ENCODE results near the gene MACC1. TPM values are rescaled to one million over a fixed set of nuclear protein-coding genes. Genes with fewer than 3 reads are reported as not detected.
A peak's percentile ranks its signal among the peaks of the same experiment; 100 is the strongest.

Gene MACC1
- total RNA-seq, 1 experiment from 2014 or later, result 190 TPM

DNA sequence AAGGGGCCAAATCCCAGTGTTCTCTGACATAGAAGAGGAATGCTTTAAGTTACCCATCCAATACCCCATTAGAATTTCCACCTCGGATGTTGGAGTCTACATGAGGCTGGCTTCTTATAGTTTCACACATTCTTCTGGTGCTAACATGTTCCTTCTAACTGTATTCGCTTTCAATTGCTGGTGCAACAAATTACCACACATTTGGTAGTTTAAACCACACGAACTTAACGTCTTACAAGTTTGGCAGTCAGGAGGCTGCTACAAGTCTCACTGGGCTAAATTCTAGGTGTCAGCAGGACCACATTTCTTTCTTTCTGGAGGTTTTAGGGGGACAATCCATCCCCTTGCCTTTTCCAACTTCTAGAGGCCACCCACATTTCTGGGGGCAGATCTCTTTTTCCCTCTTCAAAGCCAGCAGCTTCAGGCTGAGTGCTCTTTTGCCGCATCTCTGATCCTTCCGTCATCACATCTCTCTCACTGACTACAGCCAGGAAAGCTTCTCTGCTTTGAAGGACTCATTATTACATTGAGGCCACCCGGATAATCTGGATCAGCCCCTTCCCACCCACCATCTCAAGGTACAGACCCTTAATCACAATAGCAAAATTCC, 5.1 kb upstream of the MACC1 start:
- no peak overlapping the region for H3K4me3 Mint-ChIP-seq (ENCODE audit: low read depth, unreplicated experiment)
- TF ChIP-seq, protein P1, sequence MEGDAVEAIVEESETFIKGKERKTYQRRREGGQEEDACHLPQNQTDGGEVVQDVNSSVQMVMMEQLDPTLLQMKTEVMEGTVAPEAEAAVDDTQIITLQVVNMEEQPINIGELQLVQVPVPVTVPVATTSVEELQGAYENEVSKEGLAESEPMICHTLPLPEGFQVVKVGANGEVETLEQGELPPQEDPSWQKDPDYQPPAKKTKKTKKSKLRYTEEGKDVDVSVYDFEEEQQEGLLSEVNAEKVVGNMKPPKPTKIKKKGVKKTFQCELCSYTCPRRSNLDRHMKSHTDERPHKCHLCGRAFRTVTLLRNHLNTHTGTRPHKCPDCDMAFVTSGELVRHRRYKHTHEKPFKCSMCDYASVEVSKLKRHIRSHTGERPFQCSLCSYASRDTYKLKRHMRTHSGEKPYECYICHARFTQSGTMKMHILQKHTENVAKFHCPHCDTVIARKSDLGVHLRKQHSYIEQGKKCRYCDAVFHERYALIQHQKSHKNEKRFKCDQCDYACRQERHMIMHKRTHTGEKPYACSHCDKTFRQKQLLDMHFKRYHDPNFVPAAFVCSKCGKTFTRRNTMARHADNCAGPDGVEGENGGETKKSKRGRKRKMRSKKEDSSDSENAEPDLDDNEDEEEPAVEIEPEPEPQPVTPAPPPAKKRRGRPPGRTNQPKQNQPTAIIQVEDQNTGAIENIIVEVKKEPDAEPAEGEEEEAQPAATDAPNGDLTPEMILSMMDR (IDR thresholded peaks at IDR 0.05; ENCODE audit: unreplicated experiment), result no peak
- CTCF ChIA-PET, result interaction anchor here (0.6 to 1.3 kb wide), 2 partner anchors 89 to 430 kb away, joined by 3 read pairs; no protein-coding TSS in a partner anchor
- H3K27ac Mint-ChIP-seq (ENCODE audit: unreplicated experiment), result peak overlapping the region; percentile 68
- peaks cover 19% of the 10 kb centered on the region for H3K36me3 Mint-ChIP-seq (ENCODE audit: insufficient read depth, unreplicated experiment)
- intact Hi-C loops (cut with micrococcal nuclease; ENCODE audit: unreplicated experiment), result no loop called here
- peaks cover 74% of the 10 kb centered on the region for H3K4me1 Mint-ChIP-seq (ENCODE audit: low read depth, unreplicated experiment)
- no peak for DNase-seq
- H3K9me3 Mint-ChIP-seq (ENCODE audit: low read depth, unreplicated experiment), result peaks cover 5% of the 10 kb centered on the region
- BruUV-seq (replicated peaks), result no TSS peak
- H3K27me3 Mint-ChIP-seq (ENCODE audit: unreplicated experiment), result no peaks in the 10 kb centered on the region

DNA sequence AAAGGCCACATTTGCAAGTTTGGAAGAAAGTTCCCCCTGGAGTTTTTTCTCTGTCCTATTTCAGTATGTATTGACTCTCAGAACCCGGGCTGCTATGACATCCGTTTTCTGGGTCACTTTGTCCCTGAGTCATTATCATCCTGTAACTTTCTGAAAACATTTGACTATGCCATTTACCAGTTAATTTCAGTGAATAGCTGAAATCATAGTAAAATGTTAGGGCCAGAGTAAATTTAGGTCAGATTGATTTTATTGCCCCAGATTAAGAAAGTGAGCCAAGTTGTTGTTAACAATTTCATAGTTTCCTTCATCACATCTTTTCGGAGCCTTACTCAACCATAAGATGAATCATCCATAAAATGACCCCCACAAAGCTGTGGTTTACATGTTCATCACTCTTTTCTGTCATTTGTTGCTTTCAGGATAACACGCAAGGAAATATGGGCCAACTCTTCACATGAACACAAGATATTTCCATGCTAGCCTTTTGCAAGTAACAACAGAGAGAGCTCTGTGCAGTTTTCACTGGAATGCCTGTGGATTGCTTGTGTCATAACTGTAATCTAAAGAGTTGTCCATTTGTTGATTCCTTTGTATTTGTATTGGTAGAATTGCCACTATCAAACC, 3.9 kb upstream of the MACC1 start:
- Mint-ChIP-seq H3K4me3 (ENCODE audit: low read depth, unreplicated experiment) (peak overlapping the region; percentile 73), H3K36me3 (ENCODE audit: insufficient read depth, unreplicated experiment) (peaks cover 32% of the 10 kb centered on the region), H3K4me1 (ENCODE audit: low read depth, unreplicated experiment) (peaks cover 69% of the 10 kb centered on the region), H3K9me3 (ENCODE audit: low read depth, unreplicated experiment) (peaks cover 4% of the 10 kb centered on the region), H3K27me3 (ENCODE audit: unreplicated experiment) (no peaks in the 10 kb centered on the region), H3K27ac (ENCODE audit: unreplicated experiment) (peak overlapping the region; percentile 95)
- DNase-seq, result no peak
- intact Hi-C loops (cut with micrococcal nuclease; ENCODE audit: unreplicated experiment), result no loop called here
- CTCF ChIA-PET, result interaction anchor here (0.5 to 1.9 kb wide), 13 partner anchors 9 to 567 kb away, joined by 3 to 12 read pairs (median 5); no protein-coding TSS in a partner anchor
- TF ChIP-seq, protein P1 (IDR thresholded peaks at IDR 0.05; ENCODE audit: unreplicated experiment), result no peak
- no TSS peak for BruUV-seq (replicated peaks)

DNA sequence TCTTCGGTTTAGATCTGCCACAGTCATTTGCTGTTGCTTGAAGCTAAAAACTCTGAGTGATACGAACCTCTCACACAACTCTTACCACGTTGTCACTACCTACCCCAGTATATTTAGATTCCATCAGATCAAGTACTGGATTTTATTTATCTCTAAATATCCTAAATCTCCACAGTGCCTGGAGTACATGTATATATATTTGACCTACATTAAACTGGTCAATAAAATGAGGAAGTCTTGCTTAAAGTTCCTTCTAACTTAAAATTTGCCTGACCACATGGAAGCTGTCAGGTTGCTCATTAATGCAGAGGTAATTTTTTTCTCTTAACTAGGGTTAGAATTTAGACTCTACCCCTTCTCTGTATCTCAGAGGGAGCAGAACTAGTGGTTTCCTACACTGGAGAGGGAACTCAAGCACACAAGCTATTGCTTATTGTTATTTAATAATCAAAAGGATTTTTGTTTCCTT, 3.1 kb upstream of the MACC1 start:
- no peak for DNase-seq
- Mint-ChIP-seq H3K27ac (ENCODE audit: unreplicated experiment) (peak overlapping the region; percentile 95), H3K4me1 (ENCODE audit: low read depth, unreplicated experiment) (peaks cover 62% of the 10 kb centered on the region), H3K27me3 (ENCODE audit: unreplicated experiment) (no peaks in the 10 kb centered on the region), H3K9me3 (ENCODE audit: low read depth, unreplicated experiment) (peaks cover 3% of the 10 kb centered on the region), H3K4me3 (ENCODE audit: low read depth, unreplicated experiment) (peak overlapping the region; percentile 73), H3K36me3 (ENCODE audit: insufficient read depth, unreplicated experiment) (peaks cover 37% of the 10 kb centered on the region)
- intact Hi-C loops (cut with micrococcal nuclease; ENCODE audit: unreplicated experiment), result no loop called here
- BruUV-seq (replicated peaks), result TSS peak; percentile 56
- CTCF ChIA-PET, result interaction anchor here (0.9 to 1.9 kb wide), 17 partner anchors 10 to 507 kb away, joined by 3 to 12 read pairs (median 5); partner anchors contain the start of gene ITGB8
- TF ChIP-seq, protein P1 (IDR thresholded peaks at IDR 0.05; ENCODE audit: unreplicated experiment), result no peak

DNA sequence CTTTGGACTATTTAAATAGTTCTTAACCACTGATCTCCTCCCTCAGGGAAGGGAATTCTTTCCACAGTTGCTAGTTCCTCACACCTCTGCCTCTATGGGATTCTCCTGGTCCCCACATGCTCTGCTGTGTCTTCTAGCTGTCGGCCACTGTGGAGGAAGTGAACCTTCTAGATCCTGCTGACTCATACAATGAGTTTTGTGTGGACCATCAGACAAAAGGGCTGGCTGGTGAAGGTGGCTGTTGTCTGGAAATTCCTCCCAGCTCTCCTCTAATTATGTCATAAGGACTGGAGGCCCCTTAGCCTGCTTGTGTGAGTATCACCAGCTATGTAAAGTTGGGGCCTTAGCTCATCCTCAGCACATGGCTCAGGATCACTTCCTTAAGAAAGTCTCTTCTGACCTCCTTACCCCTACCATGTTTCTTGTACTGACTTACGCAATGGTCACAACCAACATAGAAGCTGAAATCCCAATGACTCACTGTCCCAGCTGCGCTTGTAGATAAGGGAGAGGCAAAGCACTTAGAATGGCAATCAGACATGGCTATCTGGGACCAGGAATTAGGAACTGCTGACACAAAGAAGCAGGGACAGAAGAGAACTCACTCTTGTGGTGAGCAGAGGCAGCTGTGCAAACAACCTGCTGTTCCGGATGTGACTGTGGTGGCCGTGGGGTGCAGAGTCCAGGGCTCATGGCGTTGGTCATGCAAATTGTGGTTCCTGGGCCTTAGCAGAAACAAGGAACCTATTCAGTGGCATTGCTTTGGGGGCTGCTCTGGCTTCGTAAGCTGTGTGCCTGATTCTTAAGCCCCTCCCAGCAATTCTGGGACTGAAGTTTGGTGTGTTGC, 2.5 kb upstream of the MACC1 start:
- Mint-ChIP-seq H3K9me3 (ENCODE audit: low read depth, unreplicated experiment) (peaks cover 3% of the 10 kb centered on the region), H3K4me1 (ENCODE audit: low read depth, unreplicated experiment) (peaks cover 61% of the 10 kb centered on the region), H3K36me3 (ENCODE audit: insufficient read depth, unreplicated experiment) (peaks cover 44% of the 10 kb centered on the region), H3K27ac (ENCODE audit: unreplicated experiment) (peak overlapping the region; percentile 95), H3K4me3 (ENCODE audit: low read depth, unreplicated experiment) (peak overlapping the region; percentile 73), H3K27me3 (ENCODE audit: unreplicated experiment) (no peaks in the 10 kb centered on the region)
- no TSS peak for BruUV-seq (replicated peaks)
- intact Hi-C loops (cut with micrococcal nuclease; ENCODE audit: unreplicated experiment), result loop anchor here (5.0 kb wide), 3 partner anchors 188 to 378 kb away; no protein-coding TSS in a partner anchor
- peak; percentile 98 for DNase-seq
- TF ChIP-seq, protein P1 (IDR thresholded peaks at IDR 0.05; ENCODE audit: unreplicated experiment), result no peak
- CTCF ChIA-PET, result interaction anchor here (0.9 to 1.9 kb wide), 15 partner anchors 11 to 506 kb away, joined by 3 to 12 read pairs (median 5); partner anchors contain the start of gene ITGB8
